Measurements from ENCODE around the gene CACNB4. TPM values are rescaled to one million over a fixed set of nuclear protein-coding genes. Genes with fewer than 3 reads are reported as not detected.

CACNB4 gene
- polyA plus RNA-seq, 1 donor: 1.8 TPM

DNA sequence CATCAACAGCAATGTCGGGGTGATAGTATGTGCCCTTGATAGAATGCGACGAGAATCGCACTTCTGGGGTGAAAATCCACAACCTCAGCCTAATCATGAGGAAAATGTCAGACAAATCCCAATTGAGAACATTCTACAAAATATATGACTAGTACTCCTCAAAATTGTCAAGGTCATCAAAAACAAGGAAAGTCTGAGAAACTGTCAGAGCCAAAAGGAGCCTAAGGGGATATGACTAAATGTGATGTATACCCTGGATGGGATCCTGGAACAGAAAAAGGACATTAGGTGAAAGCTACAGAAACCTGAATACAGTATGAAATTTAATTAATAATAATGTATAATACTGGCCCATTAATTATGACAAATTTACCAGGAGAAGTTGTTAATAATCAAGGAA, 7.6 kb upstream of the CACNB4 start:
- H3K36me3 ChIP-seq (ENCODE audit: control insufficient read depth, insufficient read depth, low read length): no peaks in the 10 kb centered on the region
- WGBS (ENCODE audit: insufficient coverage, low lambda C conversion rate): 100% methylated on average over 2 of the region's 4 CpGs
- H3K4me1 ChIP-seq (ENCODE audit: control insufficient read depth, insufficient read depth, low read length): no peaks in the 10 kb centered on the region

DNA sequence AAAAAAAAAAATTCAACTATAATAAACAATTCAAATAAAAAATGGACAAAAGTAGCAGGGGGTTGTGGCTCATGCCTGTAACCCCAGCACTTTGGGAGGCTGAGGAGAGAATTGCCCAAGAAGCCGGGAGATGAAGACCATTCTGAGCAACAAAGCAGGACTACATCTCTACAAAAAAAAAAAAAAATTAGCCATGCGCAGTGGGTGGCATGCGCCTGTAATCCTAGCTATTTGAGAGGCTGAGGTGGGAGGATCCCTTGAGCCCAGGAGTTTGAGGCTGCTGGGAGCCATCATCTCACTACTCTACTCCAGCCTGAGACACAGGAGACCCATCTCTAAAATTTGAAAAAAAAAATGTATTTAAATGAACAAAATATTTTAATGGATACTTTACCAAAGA, 4.4 kb upstream of the CACNB4 start:
- WGBS (ENCODE audit: insufficient coverage, low lambda C conversion rate): 100% methylated on average over 1 of the region's 3 CpGs
- H3K4me3 ChIP-seq (ENCODE audit: low read length): no peak overlapping the region
- no peak for DNase-seq

More for the DNA sequence above, 7.6 kb upstream of the CACNB4 start:
- DNase-seq: no peak
- Histone ChIP-seq H3K9me3 (ENCODE audit: control insufficient read depth, low read depth, low read length) (no peaks in the 10 kb centered on the region), H3K4me3 (ENCODE audit: low read length) (no peak overlapping the region), H3K27me3 (ENCODE audit: control insufficient read depth, insufficient read depth, low read length) (peaks cover 2% of the 10 kb centered on the region), H3K27ac (ENCODE audit: low read length) (no peak overlapping the region)

GRCh38 chr2:152100961-152101360, 2.1 kb upstream of the CACNB4 start:
- no CpG with 5 or more reads among the region's 2 CpGs for WGBS (ENCODE audit: insufficient coverage, low lambda C conversion rate)
- no peak overlapping the region for H3K27ac ChIP-seq (ENCODE audit: low read length)
- H3K27me3 ChIP-seq (ENCODE audit: control insufficient read depth, insufficient read depth, low read length): peaks cover 53% of the 10 kb centered on the region
- H3K9me3 ChIP-seq (ENCODE audit: control insufficient read depth, low read depth, low read length): no peaks in the 10 kb centered on the region
- peaks cover 8% of the 10 kb centered on the region for H3K4me1 ChIP-seq (ENCODE audit: control insufficient read depth, insufficient read depth, low read length)
- no peaks in the 10 kb centered on the region for H3K36me3 ChIP-seq (ENCODE audit: control insufficient read depth, insufficient read depth, low read length)
- DNase-seq: no peak
- H3K4me3 ChIP-seq (ENCODE audit: low read length): no peak overlapping the region

More for the DNA sequence above, 4.4 kb upstream of the CACNB4 start:
- H3K4me1 ChIP-seq (ENCODE audit: control insufficient read depth, insufficient read depth, low read length): peaks cover 4% of the 10 kb centered on the region
- peaks cover 34% of the 10 kb centered on the region for H3K27me3 ChIP-seq (ENCODE audit: control insufficient read depth, insufficient read depth, low read length)
- H3K9me3 ChIP-seq (ENCODE audit: control insufficient read depth, low read depth, low read length): no peaks in the 10 kb centered on the region
- H3K27ac ChIP-seq (ENCODE audit: low read length): no peak overlapping the region
- no peaks in the 10 kb centered on the region for H3K36me3 ChIP-seq (ENCODE audit: control insufficient read depth, insufficient read depth, low read length)

DNA sequence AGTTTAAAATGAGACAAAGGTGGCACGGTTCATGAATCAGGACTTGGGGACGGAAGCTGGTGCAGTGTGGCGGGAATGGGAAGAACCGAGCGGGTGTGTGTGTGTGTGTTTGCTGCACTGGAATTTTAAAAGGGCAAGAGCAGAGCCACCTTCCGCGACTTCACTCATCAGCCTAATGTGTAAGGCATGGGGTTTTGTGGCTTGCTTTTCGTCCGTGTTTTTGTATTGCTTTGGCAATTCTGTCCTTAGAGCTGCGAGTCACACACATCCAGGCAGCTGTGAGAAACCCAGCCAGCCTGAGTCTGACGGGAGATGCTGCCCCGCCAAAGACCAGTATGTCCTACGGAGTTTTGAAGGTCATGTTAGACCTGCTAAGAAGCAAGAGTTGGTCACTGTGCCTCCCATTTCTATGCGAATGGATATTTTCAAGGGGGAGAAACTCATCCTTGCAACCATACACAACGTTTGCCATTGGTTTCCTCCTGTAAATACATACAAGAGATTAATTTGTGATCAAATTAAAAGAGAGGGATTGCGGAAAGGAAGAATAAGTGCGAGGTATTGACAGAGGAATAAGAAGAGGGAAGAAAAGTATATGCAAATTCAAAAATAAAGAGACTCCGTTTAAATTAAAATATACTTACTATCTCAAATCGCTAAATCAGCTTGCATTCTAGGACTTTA, 665 bp upstream of the CACNB4 start:
- peak in 1 of 2 donors; percentile 24 for DNase-seq
- Histone ChIP-seq H3K27ac (ENCODE audit: low read length) (no peak overlapping the region), H3K9me3 (ENCODE audit: control insufficient read depth, low read depth, low read length) (no peaks in the 10 kb centered on the region), H3K27me3 (ENCODE audit: control insufficient read depth, insufficient read depth, low read length) (peaks cover 63% of the 10 kb centered on the region), H3K4me3 (ENCODE audit: low read length) (peak overlapping the region; percentile 42), H3K36me3 (ENCODE audit: control insufficient read depth, insufficient read depth, low read length) (no peaks in the 10 kb centered on the region), H3K4me1 (ENCODE audit: control insufficient read depth, insufficient read depth, low read length) (peaks cover 8% of the 10 kb centered on the region)
- 54% methylated on average over 3 of the region's 19 CpGs for WGBS (ENCODE audit: insufficient coverage, low lambda C conversion rate)

DNA sequence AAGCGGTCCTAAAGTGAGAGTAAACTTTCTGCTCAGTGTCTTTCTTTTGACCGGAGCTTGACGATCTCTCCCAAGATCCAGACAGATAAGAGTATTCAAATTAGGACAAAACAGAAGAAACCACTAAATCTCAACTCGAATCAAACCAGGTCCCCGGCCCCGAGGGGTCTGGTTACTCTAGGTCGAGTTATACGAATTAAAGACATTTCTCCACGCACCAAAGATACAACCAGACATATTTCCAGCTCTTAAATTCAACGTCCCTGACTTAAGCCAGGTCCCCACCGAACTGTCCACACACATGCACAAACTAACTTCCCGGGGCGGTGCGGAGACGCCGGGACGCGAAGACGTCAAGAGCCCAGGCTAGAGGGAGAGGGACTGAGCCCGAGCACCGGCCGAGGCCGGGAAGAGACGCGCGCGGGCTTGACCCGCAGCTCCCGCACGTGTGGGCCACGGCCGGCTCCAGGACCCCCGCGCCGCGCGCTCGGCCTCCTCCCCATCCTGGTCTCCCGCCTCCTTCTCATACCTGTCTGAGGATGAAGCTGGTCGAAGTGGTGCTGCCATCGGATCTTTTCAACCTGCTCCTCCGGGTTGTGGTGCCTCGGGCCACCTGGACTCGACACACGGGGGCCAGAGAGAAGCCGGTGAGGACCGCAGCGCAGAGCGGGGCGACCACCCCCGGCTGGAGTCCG, 896 bp downstream of the CACNB4 start:
- peaks cover 63% of the 10 kb centered on the region for H3K27me3 ChIP-seq (ENCODE audit: control insufficient read depth, insufficient read depth, low read length)
- H3K36me3 ChIP-seq (ENCODE audit: control insufficient read depth, insufficient read depth, low read length): no peaks in the 10 kb centered on the region
- no peak overlapping the region for H3K27ac ChIP-seq (ENCODE audit: low read length)
- H3K4me1 ChIP-seq (ENCODE audit: control insufficient read depth, insufficient read depth, low read length): peaks cover 8% of the 10 kb centered on the region
- H3K9me3 ChIP-seq (ENCODE audit: control insufficient read depth, low read depth, low read length): no peaks in the 10 kb centered on the region
- DNase-seq: peak in 1 of 2 donors; percentile 34
- peak overlapping the region; percentile 42 for H3K4me3 ChIP-seq (ENCODE audit: low read length)
- WGBS (ENCODE audit: insufficient coverage, low lambda C conversion rate): no CpG with 5 or more reads among the region's 52 CpGs

GRCh38 chr2:152097290-152097800, 1.5 kb downstream of the CACNB4 start:
- Histone ChIP-seq H3K4me3 (ENCODE audit: low read length) (peak overlapping the region; percentile 42), H3K27me3 (ENCODE audit: control insufficient read depth, insufficient read depth, low read length) (peaks cover 63% of the 10 kb centered on the region), H3K36me3 (ENCODE audit: control insufficient read depth, insufficient read depth, low read length) (no peaks in the 10 kb centered on the region), H3K4me1 (ENCODE audit: control insufficient read depth, insufficient read depth, low read length) (peaks cover 8% of the 10 kb centered on the region), H3K9me3 (ENCODE audit: control insufficient read depth, low read depth, low read length) (no peaks in the 10 kb centered on the region), H3K27ac (ENCODE audit: low read length) (no peak overlapping the region)
- peak in 1 of 2 donors; percentile 29 for DNase-seq
- WGBS (ENCODE audit: insufficient coverage, low lambda C conversion rate): no CpG with 5 or more reads among the region's 13 CpGs

GRCh38 chr2:152095146-152095545, 3.7 kb downstream of the CACNB4 start:
- Histone ChIP-seq H3K9me3 (ENCODE audit: control insufficient read depth, low read depth, low read length) (no peaks in the 10 kb centered on the region), H3K27me3 (ENCODE audit: control insufficient read depth, insufficient read depth, low read length) (peaks cover 48% of the 10 kb centered on the region), H3K27ac (ENCODE audit: low read length) (no peak overlapping the region), H3K4me1 (ENCODE audit: control insufficient read depth, insufficient read depth, low read length) (peaks cover 8% of the 10 kb centered on the region), H3K36me3 (ENCODE audit: control insufficient read depth, insufficient read depth, low read length) (no peaks in the 10 kb centered on the region), H3K4me3 (ENCODE audit: low read length) (no peak overlapping the region)
- WGBS (ENCODE audit: insufficient coverage, low lambda C conversion rate): 100% methylated on average over 1 of the region's 1 CpG
- no peak for DNase-seq

- no peak for DNase-seq
- WGBS (ENCODE audit: insufficient coverage, low lambda C conversion rate): 90% methylated on average over 2 of the region's 2 CpGs
- H3K9me3 ChIP-seq (ENCODE audit: control insufficient read depth, low read depth, low read length): no peaks in the 10 kb centered on the region
- H3K4me1 ChIP-seq (ENCODE audit: control insufficient read depth, insufficient read depth, low read length): peaks cover 4% of the 10 kb centered on the region
- no peak overlapping the region for H3K4me3 ChIP-seq (ENCODE audit: low read length)
- H3K27ac ChIP-seq (ENCODE audit: low read length): no peak overlapping the region
- no peaks in the 10 kb centered on the region for H3K36me3 ChIP-seq (ENCODE audit: control insufficient read depth, insufficient read depth, low read length)
- peaks cover 36% of the 10 kb centered on the region for H3K27me3 ChIP-seq (ENCODE audit: control insufficient read depth, insufficient read depth, low read length)
Observed at GRCh38 chr2:152094014-152094413, 4.8 kb downstream of the CACNB4 start.

DNA sequence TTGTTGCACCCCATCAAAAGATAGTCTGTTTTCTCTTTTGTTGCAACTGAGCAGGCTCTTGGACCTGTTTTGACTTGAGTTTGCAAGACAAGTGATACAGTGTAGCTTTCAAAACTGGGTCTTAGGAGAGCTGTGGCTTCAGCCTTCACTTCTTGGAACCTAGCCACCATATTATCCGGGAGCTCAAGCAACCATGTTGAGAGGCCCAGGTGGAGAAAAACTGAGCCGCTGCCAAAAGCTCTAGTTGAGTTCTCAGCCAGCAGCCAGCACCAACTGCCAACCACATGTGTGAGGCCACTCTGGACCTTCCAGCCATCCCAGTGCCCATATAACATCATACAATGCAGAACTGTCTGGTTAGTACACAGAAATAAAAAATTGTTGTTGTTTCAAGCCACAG, 5.4 kb downstream of the CACNB4 start:
- Histone ChIP-seq H3K4me3 (ENCODE audit: low read length) (no peak overlapping the region), H3K36me3 (ENCODE audit: control insufficient read depth, insufficient read depth, low read length) (no peaks in the 10 kb centered on the region), H3K9me3 (ENCODE audit: control insufficient read depth, low read depth, low read length) (no peaks in the 10 kb centered on the region), H3K27ac (ENCODE audit: low read length) (no peak overlapping the region), H3K4me1 (ENCODE audit: control insufficient read depth, insufficient read depth, low read length) (peaks cover 4% of the 10 kb centered on the region), H3K27me3 (ENCODE audit: control insufficient read depth, insufficient read depth, low read length) (peaks cover 31% of the 10 kb centered on the region)
- no CpG with 5 or more reads among the region's 2 CpGs for WGBS (ENCODE audit: insufficient coverage, low lambda C conversion rate)
- no peak for DNase-seq

- Histone ChIP-seq H3K9me3 (ENCODE audit: control insufficient read depth, low read depth, low read length) (no peaks in the 10 kb centered on the region), H3K36me3 (ENCODE audit: control insufficient read depth, insufficient read depth, low read length) (no peaks in the 10 kb centered on the region), H3K4me1 (ENCODE audit: control insufficient read depth, insufficient read depth, low read length) (no peaks in the 10 kb centered on the region), H3K27me3 (ENCODE audit: control insufficient read depth, insufficient read depth, low read length) (peaks cover 17% of the 10 kb centered on the region), H3K4me3 (ENCODE audit: low read length) (no peak overlapping the region), H3K27ac (ENCODE audit: low read length) (no peak overlapping the region)
- no peak for DNase-seq
- WGBS (ENCODE audit: insufficient coverage, low lambda C conversion rate): no CpG with 5 or more reads among the region's 2 CpGs
Observed at GRCh38 chr2:152092095-152092494, 6.7 kb downstream of the CACNB4 start.

All from large intestine (tissue), 3 donors.